GM23338 (cell line): ENCODE measurements around the gene ONECUT3. TPM values are rescaled to one million over a fixed set of nuclear protein-coding genes. Genes with fewer than 3 reads are reported as not detected.

Source experiments
- ATAC-seq: fragments of 200-7000 bp; cut with Tn5 transposase; 3 replicates; pipeline ENCODE4 v1.9.1; 2020
- DNase-seq: peaks from one replicate; pipeline ENCODE4 v3.0.0-alpha.2; 2015; ENCODE audit warnings: low spot score
- H2AFZ ChIP-seq: fragments of 200-600 bp; sonication (generic); 2 replicates; pipeline ENCODE4 v1.8.0; 2016; ENCODE audit warnings: antibody characterized with exemption, mild to moderate bottlenecking, moderate library complexity
- H3F3A ChIP-seq: fragments of 200-600 bp; sonication (generic); replicated peaks from 2 replicates; pipeline ENCODE4 v1.8.0; 2017; ENCODE audit warnings: antibody characterized with exemption, mixed run types, low read depth
- H3K27ac ChIP-seq: fragments of 200-600 bp; sonication (generic); 2 replicates; pipeline ENCODE4 v1.6.1; 2016; ENCODE audit warnings: low read depth
- H3K27me3 ChIP-seq: fragments of 200-600 bp; sonication (generic); 2 replicates; pipeline ENCODE4 v1.8.0; 2016; ENCODE audit warnings: mild to moderate bottlenecking, mixed run types, moderate library complexity; ENCODE audit not compliant: insufficient read depth
- H3K36me3 ChIP-seq: fragments of 200-600 bp; sonication (generic); 2 replicates; pipeline ENCODE4 v1.8.0; 2016; ENCODE audit warnings: mild to moderate bottlenecking; ENCODE audit not compliant: insufficient read depth
- H3K4me1 ChIP-seq: fragments of 200-600 bp; sonication (generic); 2 replicates; pipeline ENCODE4 v1.8.0; 2016; ENCODE audit warnings: mild to moderate bottlenecking, moderate library complexity; ENCODE audit not compliant: insufficient read depth
- H3K4me2 ChIP-seq: fragments of 200-600 bp; sonication (generic); 2 replicates; pipeline ENCODE4 v1.7.1; 2017; ENCODE audit warnings: mixed run types
- H3K4me3 ChIP-seq: fragments of 200-600 bp; sonication (generic); 2 replicates; pipeline ENCODE4 v1.6.1; 2016; ENCODE audit warnings: mixed run types
- H3K79me2 ChIP-seq: fragments of 200-600 bp; sonication (generic); replicated peaks from 2 replicates; pipeline ENCODE4 v1.8.0; 2017; ENCODE audit warnings: mild to moderate bottlenecking; ENCODE audit not compliant: insufficient read depth
- H3K9me2 ChIP-seq: fragments of 200-600 bp; sonication (generic); 2 replicates; pipeline ENCODE4 v1.8.0; 2017; ENCODE audit not compliant: insufficient read depth
- H4K20me1 ChIP-seq: fragments of 200-600 bp; sonication (generic); replicated peaks from 2 replicates; pipeline ENCODE4 v1.8.0; 2017; ENCODE audit warnings: mild to moderate bottlenecking; ENCODE audit not compliant: insufficient read depth
- H3K27ac Mint-ChIP-seq: 2 replicates; pipeline ENCODE4 v1.8.0; 2020; ENCODE audit warnings: inconsistent platforms, mild to moderate bottlenecking, moderate library complexity, mixed read lengths
- H3K27me3 Mint-ChIP-seq: 3 replicates; pipeline ENCODE4 v1.8.0; 2022; ENCODE audit warnings: low read depth, mild to moderate bottlenecking, moderate library complexity, mixed read lengths, inconsistent platforms; ENCODE audit not compliant: insufficient read depth, poor library complexity
- H3K36me3 Mint-ChIP-seq: 3 replicates; pipeline ENCODE4 v1.8.0; 2021; ENCODE audit warnings: low read depth, mild to moderate bottlenecking, inconsistent platforms, moderate library complexity, mixed read lengths
- H3K4me1 Mint-ChIP-seq: 3 replicates; pipeline ENCODE4 v1.8.0; 2020; ENCODE audit warnings: mild to moderate bottlenecking, inconsistent platforms, mixed read lengths
- H3K4me3 Mint-ChIP-seq: 3 replicates; pipeline ENCODE4 v1.8.0; 2021; ENCODE audit warnings: moderate library complexity, mild to moderate bottlenecking, inconsistent platforms, mixed read lengths
- H3K9me3 Mint-ChIP-seq: 3 replicates; pipeline ENCODE4 v1.8.0; 2020; ENCODE audit warnings: moderate library complexity, mild to moderate bottlenecking, inconsistent platforms, mixed read lengths
- CREB1 ChIP-seq: fragments of 250-450 bp; sonication (Bioruptor Pico); IDR thresholded peaks from 2 replicates; pipeline ENCODE4 v1.5.0; 2020; ENCODE audit warnings: low read depth, mild to moderate bottlenecking, moderate library complexity
- ETS1 ChIP-seq: IDR thresholded peaks from 2 replicates; pipeline ENCODE4 v1.6.1; 2016; ENCODE audit warnings: antibody characterized with exemption
- EZH2 ChIP-seq: fragments of 200-600 bp; sonication (generic); IDR thresholded peaks from one replicate; pipeline ENCODE4 v1.8.0; 2017; ENCODE audit warnings: antibody characterized with exemption, mild to moderate bottlenecking, low read depth; ENCODE audit not compliant: unreplicated experiment
- EZH2phosphoT487 ChIP-seq: fragments of 200-600 bp; sonication (generic); IDR thresholded peaks from one replicate; pipeline ENCODE4 v1.8.1; 2018; ENCODE audit warnings: antibody characterized with exemption; ENCODE audit not compliant: unreplicated experiment
- NANOG ChIP-seq: IDR thresholded peaks from 2 replicates; pipeline ENCODE4 v1.6.1; 2016; ENCODE audit warnings: antibody characterized with exemption, borderline replicate concordance
- POLR2AphosphoS5 ChIP-seq: IDR thresholded peaks from 2 replicates; pipeline ENCODE4 v1.6.1; 2016; ENCODE audit warnings: antibody characterized with exemption, low read depth
- ZNF114 ChIP-seq: fragments of 250-450 bp; sonication (Bioruptor Pico); IDR thresholded peaks from 2 replicates; pipeline ENCODE4 v1.5.0; 2020; ENCODE audit warnings: mild to moderate bottlenecking, moderate library complexity
- ZNF331 ChIP-seq: fragments of 250-450 bp; sonication (Bioruptor Pico); IDR thresholded peaks from 2 replicates; pipeline ENCODE4 v1.5.0; 2020; ENCODE audit warnings: low read depth, mild to moderate bottlenecking, moderate library complexity
- ZNF462 ChIP-seq: fragments of 250-450 bp; sonication (Bioruptor Pico); IDR thresholded peaks from 2 replicates; pipeline ENCODE4 v1.5.0; 2020; ENCODE audit warnings: mild to moderate bottlenecking, moderate library complexity
- polyA plus RNA-seq: library from polyadenylated mRNA; unstranded; fragments of >200 nt; fragmentation: Nextera tagmentation; extraction: Ambion mirVana; gene quantifications from 2 replicates; pipeline ENCODE4 v1.2.1, GENCODE V29; 2016
- total RNA-seq: library from RNA; depleted of rRNA; stranded (reverse); fragments of >200 nt; shearing (Covaris generic); gene quantifications from 2 replicates; pipeline ENCODE4 v1.2.3, GENCODE V29; 2014

The ONECUT3 gene
- total and polyA plus RNA-seq, 2 experiments from 2014 or later = not detected

- TF ChIP-seq ETS1 (no peak), NANOG (no peak), ZNF114 (CRISPR knock-in tag) (no peak), EZH2phosphoT487 (no peak), EZH2 (no peak)
Measured at GRCh38 chr19:1739960-1740629, 13.2 kb upstream of the ONECUT3 start (continued).

- Mint-ChIP-seq H3K27ac (no peak overlapping the region), H3K9me3 (peaks cover 5% of the 10 kb centered on the region; the same call in 2 of the 3 replicates), H3K27me3 (peaks cover 54% of the 10 kb centered on the region), H3K4me1 (peaks cover 5% of the 10 kb centered on the region; the same call in 2 of the 3 replicates), H3K4me3 (no peak overlapping the region), H3K36me3 (no peaks in the 10 kb centered on the region)
- H3K4me1 ChIP-seq = peaks cover 16% of the 10 kb centered on the region; the same call in 1 of the 2 replicates
- no peaks in the 10 kb centered on the region for H3K79me2 ChIP-seq
- H3K9me2 ChIP-seq = no peaks in the 10 kb centered on the region
- TF ChIP-seq EZH2 = no peak
- TF ChIP-seq ZNF331 (CRISPR knock-in tag) = no peak
- TF ChIP-seq POLR2AphosphoS5 = no peak
- no peak for TF ChIP-seq ETS1
- no peak for TF ChIP-seq CREB1
- TF ChIP-seq ZNF462 (CRISPR knock-in tag) = no peak
- no peak for ATAC-seq
- H3K36me3 ChIP-seq = no peaks in the 10 kb centered on the region
- H3K4me3 ChIP-seq = no peak overlapping the region
- peaks cover 50% of the 10 kb centered on the region for H3K27me3 ChIP-seq
- H2AFZ ChIP-seq = no peak overlapping the region
- no peak overlapping the region for H3K27ac ChIP-seq
- 0 out of 2 replicates have a peak, but pooled peaks cover 9% of the 10 kb centered on the region for H3F3A ChIP-seq
- no peaks in the 10 kb centered on the region for H4K20me1 ChIP-seq
- no peak for DNase-seq
- H3K4me2 ChIP-seq = no peak overlapping the region
Measured at GRCh38 chr19:1742989-1743696, 10.2 kb upstream of the ONECUT3 start.
